Measurements from ENCODE around the gene PTPRJ. TPM values are rescaled to one million over a fixed set of nuclear protein-coding genes. Genes with fewer than 3 reads are reported as not detected.

The PTPRJ gene
- total RNA-seq, 1 experiment from 2014 or later = 9.2 TPM

GRCh38 chr11:48193876-48194275 lies 213.5 kb downstream of the PTPRJ start:
- Histone ChIP-seq H3K4me3 (no peak overlapping the region), H3K27me3 (no peaks in the 10 kb centered on the region), H3K9me3 (peaks cover 17% of the 10 kb centered on the region), H3K36me3 (no peaks in the 10 kb centered on the region)
- peak; percentile 50 for DNase-seq

- H3K27me3 ChIP-seq = no peaks in the 10 kb centered on the region
- DNase-seq = no peak
- no peak overlapping the region for H3K4me3 ChIP-seq
Observed at GRCh38 chr11:48207881-48208280, 227.5 kb downstream of the PTPRJ start.

GRCh38 chr11:48210052-48210451 lies 229.7 kb downstream of the PTPRJ start:
- Histone ChIP-seq H3K27me3 (no peaks in the 10 kb centered on the region), H3K4me3 (no peak overlapping the region), H3K9me3 (no peaks in the 10 kb centered on the region), H3K36me3 (no peaks in the 10 kb centered on the region)
- DNase-seq = peak; percentile 12

More at GRCh38 chr11:48207881-48208280, 227.5 kb downstream of the PTPRJ start:
- H3K36me3 ChIP-seq = no peaks in the 10 kb centered on the region
- no peaks in the 10 kb centered on the region; the same call in 1 of the 2 replicates for H3K9me3 ChIP-seq

- Histone ChIP-seq H3K27me3 (no peaks in the 10 kb centered on the region), H3K4me3 (no peak within 1 kb of the TSS), H3K36me3 (no peaks in the 10 kb centered on the region), H3K9me3 (no peaks in the 10 kb centered on the region)
- DNase-seq = no peak
Observed at GRCh38 chr11:48216510-48216909, 236.2 kb downstream of the PTPRJ start, which contains the start of gene OR4B1. Gene OR4B1 (plus strand): TSS chr11:48216810. CDS start chr11:48216810, 0 bp downstream.

Other genes with a start within 250 kb of the PTPRJ start
- gene FNBP4, start 213.2 kb upstream of the PTPRJ start, total RNA-seq (2014; rRNA removed; shearing (Covaris generic); ENCODE audit: low replicate concordance) = 36.8 and 45.1 TPM in 2 replicates
- 28.2 and 49.7 TPM in 2 replicates for gene NUP160, start 132.2 kb upstream of the PTPRJ start, total RNA-seq (2014; rRNA removed; shearing (Covaris generic); ENCODE audit: low replicate concordance)
- not detected in 2 replicates for gene OR4B1, start 236.3 kb downstream of the PTPRJ start, total RNA-seq (2014; rRNA removed; shearing (Covaris generic); ENCODE audit: low replicate concordance)